Stimulated activated CD4-positive, alpha-beta T cell treated with anti-CD3 and anti-CD28 coated beads, Interleukin-1b, Interleukin-23, amount 100 ng/mL, for 48 hours (primary cell): ENCODE data around the gene PHRF1.

Experiments
- DNase-seq: peaks from one replicate; pipeline ENCODE4 v3.0.0-alpha.2; 2020

Gene PHRF1

DNA sequence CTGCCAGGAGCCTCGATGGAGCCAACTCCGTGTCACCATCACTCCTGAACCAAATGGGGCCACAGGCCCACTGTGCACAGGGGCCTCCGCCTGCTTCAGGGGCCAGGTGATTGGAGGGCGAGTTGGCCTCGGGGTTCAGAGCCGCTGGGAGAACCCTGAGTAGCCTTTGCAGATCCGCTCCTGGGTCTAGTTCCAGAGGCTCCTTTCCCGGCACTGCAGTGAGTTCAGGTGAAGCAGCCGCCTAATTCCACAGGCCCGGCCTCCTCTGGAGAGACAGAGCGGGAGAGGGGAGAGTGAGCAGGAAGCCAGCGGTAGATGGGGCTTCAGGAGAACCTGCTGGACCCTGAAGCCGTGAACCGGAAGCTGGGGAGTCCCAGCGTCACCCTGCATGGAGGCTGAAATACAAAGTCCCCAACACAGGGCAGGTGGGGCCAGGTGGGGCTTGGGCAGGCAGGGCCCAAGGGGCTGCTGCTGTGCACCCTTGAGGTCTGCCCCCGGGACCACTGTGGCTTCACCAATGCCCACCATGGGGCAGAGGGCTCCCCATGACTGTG, 83.3 kb downstream of the PHRF1 start:
- no peak for DNase-seq

DNA sequence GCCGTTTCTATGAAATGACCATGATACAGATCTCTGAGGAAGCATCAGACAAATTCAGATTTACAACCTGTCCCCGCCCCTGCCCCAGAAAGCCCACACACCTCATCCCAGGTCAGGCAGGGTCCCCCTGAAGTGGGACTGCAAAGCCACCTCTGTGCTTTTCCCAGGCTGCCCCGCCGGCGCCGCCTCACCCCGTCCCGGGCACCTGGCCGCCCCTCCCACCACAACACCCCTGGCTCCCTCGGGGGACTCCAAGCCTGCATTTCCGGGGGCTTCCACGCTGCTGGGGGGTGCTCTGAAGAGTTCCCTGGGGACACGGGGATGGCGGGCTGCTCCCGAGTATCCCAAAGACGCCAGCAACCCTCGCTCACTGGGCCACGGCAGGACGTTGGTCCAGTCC, 84.0 kb downstream of the PHRF1 start:
- no peak for DNase-seq

- no peak for DNase-seq
These were observed 84.6 kb downstream of the PHRF1 start for GRCh38 chr11:660681-661444.
